A673 (cell line): ENCODE measurements around the gene TMEM254. TPM values are rescaled to one million over a fixed set of nuclear protein-coding genes. Genes with fewer than 3 reads are reported as not detected.
"Not testable (repeated sequence)": the region's sequence is repeated elsewhere in the genome, so short reads cannot be mapped to it uniquely, and the experiment has no call there.

Source experiments
- Bru-seq: library from RNA; stranded (reverse); fragments of 400-500 nt; gene quantifications from one replicate; lab custom pipeline; 2021; lab: Mats Ljungman, UMichigan
- BruChase-seq, 2 experiments: library from RNA; stranded (reverse); fragments of 400-500 nt; gene quantifications; one replicate each; lab custom pipeline; 2021; lab: Mats Ljungman, UMichigan
- BruUV-seq: library from RNA; stranded (reverse); fragments of 400-500 nt; replicated peaks from 2 replicates; lab custom pipeline; 2021; lab: Mats Ljungman, UMichigan
- CTCF ChIA-PET: fragments of 300-600 bp; sonication (Branson Sonifier 250); formaldehyde crosslinking; loops from one replicate; lab custom pipeline; 2022; ENCODE audit warnings: antibody characterized with exemption; lab: Charles Lee
- POLR2A ChIA-PET: fragments of 300-600 bp; sonication (Branson Sonifier 250); formaldehyde crosslinking; loops from one replicate; lab custom pipeline; 2022; ENCODE audit warnings: antibody characterized with exemption; ENCODE audit not compliant: low non-redundant PET; lab: Charles Lee
- DNase-seq: peaks from one replicate; pipeline ENCODE4 v3.0.0-alpha.2; 2015; ENCODE audit warnings: low spot score
- H3K27ac ChIP-seq: fragments of 200-600 bp; sonication (generic); 2 replicates; pipeline ENCODE4 v1.5.1; 2016; ENCODE audit warnings: mixed run types, low read depth, mild to moderate bottlenecking, mixed read lengths, antibody characterized with exemption, low read length; ENCODE audit not compliant: poor library complexity, severe bottlenecking
- H3K27me3 ChIP-seq: fragments of 200-600 bp; sonication (generic); replicated peaks from 2 replicates; pipeline ENCODE4 v1.6.1; 2017; ENCODE audit warnings: mixed run types, low read depth, mild to moderate bottlenecking, mixed read lengths, antibody characterized with exemption, low read length; ENCODE audit not compliant: insufficient read depth, poor library complexity
- H3K36me3 ChIP-seq: fragments of 200-600 bp; sonication (generic); 2 replicates; pipeline ENCODE4 v1.6.1; 2016; ENCODE audit warnings: mixed run types, mild to moderate bottlenecking, mixed read lengths, antibody characterized with exemption, low read length; ENCODE audit not compliant: insufficient read depth, poor library complexity, severe bottlenecking
- H3K4me1 ChIP-seq: fragments of 200-600 bp; sonication (generic); 2 replicates; pipeline ENCODE4 v1.6.1; 2017; ENCODE audit warnings: mixed run types, mild to moderate bottlenecking, mixed read lengths, antibody characterized with exemption, low read length; ENCODE audit not compliant: insufficient read depth, poor library complexity, severe bottlenecking
- H3K4me3 ChIP-seq: fragments of 200-600 bp; sonication (generic); 2 replicates; pipeline ENCODE4 v1.5.1; 2016; ENCODE audit warnings: low read depth, mixed run types, mild to moderate bottlenecking, mixed read lengths, low read length; ENCODE audit not compliant: poor library complexity, severe bottlenecking
- H3K9me3 ChIP-seq: fragments of 200-600 bp; sonication (generic); 2 replicates; pipeline ENCODE4 v1.6.1; 2016; ENCODE audit warnings: mixed run types, low read depth, mild to moderate bottlenecking, mixed read lengths, antibody characterized with exemption, low read length; ENCODE audit not compliant: poor library complexity, severe bottlenecking
- CTCF ChIP-seq: fragments of 300-800, 200-600 bp; sonication (generic); conservative IDR thresholded peaks from 2 replicates; pipeline ENCODE4 v1.5.1; 2017; ENCODE audit warnings: low read depth, mild to moderate bottlenecking, antibody characterized with exemption, low read length, moderate library complexity, mixed read lengths
- EZH2 ChIP-seq: fragments of 200-600 bp; sonication (generic); IDR thresholded peaks from 2 replicates; pipeline ENCODE4 v1.6.1; 2017; ENCODE audit warnings: borderline replicate concordance, low read depth, mild to moderate bottlenecking, mixed read lengths, antibody characterized with exemption, low read length; ENCODE audit not compliant: poor library complexity, severe bottlenecking
- intact Hi-C: fragments of 100-400 bp; cut with micrococcal nuclease; formaldehyde crosslinking; loops from one replicate; pipeline ENCODE4 v1.10.0; 2022; ENCODE audit not compliant: unreplicated experiment
- long read RNA-seq: library from polyadenylated mRNA; stranded (forward); transcript quantifications from one replicate; pipeline ENCODE4 v2.0.0, GENCODE V29; 2022
- total RNA-seq: library from RNA; stranded (reverse); gene quantifications from 2 replicates; pipeline ENCODE4 v1.2.3, GENCODE V29; 2021

TMEM254 gene
- total RNA-seq (12.2 and 14.8 TPM in 2 replicates), Bru-seq, nascent RNA (percentile 53 among the genes with signal in this experiment), BruChase-seq, experiment 1, labeled RNA remaining after a 2-hour chase (percentile 60 among the genes with signal in this experiment), BruChase-seq, experiment 2, labeled RNA remaining after a 6-hour chase (percentile 65 among the genes with signal in this experiment)
- long read RNA-seq, transcript TMEM254-205 (4 exons, 2,042 nt): major isoform, 21 of 37 reads
- long read RNA-seq, partial matches to known transcripts: 3 of 37 reads
- long read RNA-seq, other reads (novel, unspliced or antisense): 3 of 37 reads

DNA sequence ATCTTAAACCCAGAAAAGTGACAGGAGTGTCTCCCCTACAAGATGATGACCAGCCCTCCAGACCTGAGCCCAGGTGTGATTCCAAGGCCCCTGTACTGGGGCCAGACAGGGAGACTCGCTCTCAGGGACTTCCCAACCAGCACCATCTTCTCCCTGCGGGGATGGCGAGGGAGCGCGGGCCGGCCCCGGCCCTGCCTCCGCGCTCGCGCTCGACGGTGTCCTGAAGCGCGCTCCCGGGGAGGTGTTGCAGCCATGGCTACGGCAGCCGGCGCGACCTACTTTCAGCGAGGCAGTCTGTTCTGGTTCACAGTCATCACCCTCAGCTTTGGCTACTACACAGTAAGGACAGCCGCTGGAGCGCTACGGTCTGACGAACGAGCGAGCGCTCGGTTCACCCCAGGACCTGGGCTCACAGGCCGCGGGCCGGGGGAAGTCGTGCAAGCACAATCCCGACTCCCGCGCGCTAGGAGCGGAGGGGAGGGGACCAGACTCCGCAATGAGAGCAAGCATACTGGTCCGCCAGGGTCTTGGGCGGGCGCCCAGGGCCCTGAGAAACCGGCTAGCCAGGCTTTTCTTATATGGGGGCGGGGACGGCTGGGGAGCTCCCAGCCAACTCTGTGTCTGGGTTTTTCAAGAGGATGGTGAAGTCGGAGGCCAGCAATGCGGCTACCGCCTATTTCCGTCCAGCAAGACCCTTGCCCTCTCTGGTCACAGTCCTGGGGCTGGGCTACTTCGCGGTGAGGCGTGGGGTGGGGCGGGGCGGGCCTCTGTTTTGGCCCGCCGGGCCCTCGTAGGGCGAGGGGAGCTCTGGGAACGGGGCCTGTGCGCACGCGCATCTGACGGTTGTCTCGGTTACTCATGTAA lies at the start of gene TMEM254:
TSS of gene TMEM254 (plus strand) at position 218 of the 864 bp plus-strand sequence. CDS start at position 253, 35 bp downstream.
- peak within 1 kb of the TSS; percentile 82 for H3K4me3 ChIP-seq
- H3K27me3 ChIP-seq: no peaks in the 10 kb centered on the region
- ChIA-PET CTCF (interaction anchor here (0.8 kb wide), 1 partner anchor 31 kb away, joined by 4 read pairs; no protein-coding TSS in a partner anchor), POLR2A (interaction anchor here (0.6 to 0.7 kb wide), 2 partner anchors 736 to 752 kb away, joined by 3 to 12 read pairs; no protein-coding TSS in a partner anchor)
- no peaks in the 10 kb centered on the region for H3K9me3 ChIP-seq
- peak; percentile 90 for DNase-seq
- H3K4me1 ChIP-seq: no peaks in the 10 kb centered on the region
- H3K36me3 ChIP-seq: no peaks in the 10 kb centered on the region
- BruUV-seq: no TSS peak
- intact Hi-C loops: no loop called here
- no peak for TF ChIP-seq CTCF
- TF ChIP-seq EZH2: no peak
- H3K27ac ChIP-seq: peak within 1 kb of the TSS; percentile 88

- BruUV-seq, H3K4me3 ChIP-seq, intact Hi-C loops, H3K36me3 ChIP-seq, H3K4me1 ChIP-seq, H3K9me3 ChIP-seq, H3K27ac ChIP-seq, H3K27me3 ChIP-seq: not testable (repeated sequence)
- 0 out of 2 replicates have a peak, but pooled peaks have one; percentile 33 for TF ChIP-seq CTCF
- CTCF ChIA-PET: interaction anchor here (0.8 kb wide), 1 partner anchor 15 kb away, joined by 3 read pairs; no protein-coding TSS in a partner anchor
- POLR2A ChIA-PET: interaction anchor here (0.8 kb wide), 1 partner anchor 1488 kb away, joined by 5 read pairs; no protein-coding TSS in a partner anchor
- peak; percentile 46 for DNase-seq
Measured at GRCh38 chr10:80029205-80029604, 49.3 kb upstream of the TMEM254 start.

DNA sequence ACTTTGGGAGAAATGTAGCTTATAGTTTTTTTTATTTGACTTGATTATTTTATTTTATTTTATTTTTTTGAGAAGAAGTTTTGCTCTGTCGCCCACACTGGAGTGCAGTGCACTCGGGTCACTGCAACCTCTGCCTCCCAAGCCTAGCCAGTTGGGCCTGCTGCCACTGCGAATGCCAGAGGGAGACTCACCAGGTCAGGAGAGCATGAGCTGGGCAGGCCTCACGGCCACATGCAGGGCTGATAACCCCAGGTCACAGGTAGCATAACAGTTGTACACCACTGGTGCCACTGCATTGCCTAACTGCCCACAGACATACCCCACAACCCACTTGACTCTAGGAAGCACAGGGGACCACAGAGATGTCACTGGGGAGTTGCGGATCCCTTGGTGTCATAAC lies 48.6 kb upstream of the TMEM254 start:
- CTCF ChIA-PET, DNase-seq, H3K36me3 ChIP-seq, BruUV-seq, H3K9me3 ChIP-seq, H3K27me3 ChIP-seq, H3K27ac ChIP-seq, H3K4me1 ChIP-seq, intact Hi-C loops, H3K4me3 ChIP-seq: not testable (repeated sequence)
- POLR2A ChIA-PET: interaction anchor here (0.5 kb wide), 1 partner anchor 9 kb away, joined by 3 read pairs; no protein-coding TSS in a partner anchor
